Adrenal gland (tissue), 5 donors: ENCODE results near the gene ERC1.

Source experiments
- POLR2A ChIP-seq, 2 donors: fragments of 450-650 bp; IDR thresholded peaks; one replicate each; pipeline ENCODE4 v1.6.1; 2017; ENCODE audit warnings: antibody characterized with exemption in 2 of 2, mild to moderate bottlenecking in 2 of 2, moderate library complexity in 1 of 2
- TF ChIP-seq, protein P1 (sequence below), 6 experiments: fragments of 450-650 bp in 4 of 6; fragments of 200-600 bp in 2 of 6; sonication (generic) in 1 of 6; IDR thresholded peaks; 1 replicate in 5 of 6; 2 replicates in 1 of 6; pipeline versions ENCODE4 v1.5.1 to v1.8.0; 2016 to 2021; ENCODE audit warnings: antibody characterized with exemption in 6 of 6, mild to moderate bottlenecking in 2 of 6, moderate library complexity in 1 of 6
- donor health status: DM: no; HTN: no; CAD: no.

GRCh38 chr12:951176-951575, 39.8 kb upstream of the ERC1 start:
- TF ChIP-seq, protein P1, sequence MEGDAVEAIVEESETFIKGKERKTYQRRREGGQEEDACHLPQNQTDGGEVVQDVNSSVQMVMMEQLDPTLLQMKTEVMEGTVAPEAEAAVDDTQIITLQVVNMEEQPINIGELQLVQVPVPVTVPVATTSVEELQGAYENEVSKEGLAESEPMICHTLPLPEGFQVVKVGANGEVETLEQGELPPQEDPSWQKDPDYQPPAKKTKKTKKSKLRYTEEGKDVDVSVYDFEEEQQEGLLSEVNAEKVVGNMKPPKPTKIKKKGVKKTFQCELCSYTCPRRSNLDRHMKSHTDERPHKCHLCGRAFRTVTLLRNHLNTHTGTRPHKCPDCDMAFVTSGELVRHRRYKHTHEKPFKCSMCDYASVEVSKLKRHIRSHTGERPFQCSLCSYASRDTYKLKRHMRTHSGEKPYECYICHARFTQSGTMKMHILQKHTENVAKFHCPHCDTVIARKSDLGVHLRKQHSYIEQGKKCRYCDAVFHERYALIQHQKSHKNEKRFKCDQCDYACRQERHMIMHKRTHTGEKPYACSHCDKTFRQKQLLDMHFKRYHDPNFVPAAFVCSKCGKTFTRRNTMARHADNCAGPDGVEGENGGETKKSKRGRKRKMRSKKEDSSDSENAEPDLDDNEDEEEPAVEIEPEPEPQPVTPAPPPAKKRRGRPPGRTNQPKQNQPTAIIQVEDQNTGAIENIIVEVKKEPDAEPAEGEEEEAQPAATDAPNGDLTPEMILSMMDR (IDR thresholded peaks at IDR 0.05) = no peak
- TF ChIP-seq POLR2A (IDR thresholded peaks at IDR 0.05) = no peak
